H1 (cell line): Measurements from ENCODE around the gene CACNA2D3. TPM values are rescaled to one million over a fixed set of nuclear protein-coding genes. Genes with fewer than 3 reads are reported as not detected.

Experiments
- JUND ChIP-seq: IDR thresholded peaks from 2 replicates; pipeline ENCODE4 v1.6.1; 2011; ENCODE audit warnings: mild to moderate bottlenecking, improper control_type of control experiment, low read length
- POLR2A ChIP-seq, 2 experiments: IDR thresholded peaks; 1 replicate in 1 of 2; 2 replicates in 1 of 2; pipeline ENCODE4 v1.6.1; 2011; ENCODE audit warnings: low read depth in 2 of 2, low read length in 2 of 2, mild to moderate bottlenecking in 2 of 2; ENCODE audit errors: control extremely low read depth in 1 of 2
- RNF2 ChIP-seq: fragments of 200-900, 300-1000 bp; sonication (generic); IDR thresholded peaks from 2 replicates; pipeline ENCODE4 v1.7.1; 2016; ENCODE audit warnings: borderline replicate concordance, low read depth, mild to moderate bottlenecking, antibody characterized with exemption, low read length; ENCODE audit not compliant: poor library complexity, severe bottlenecking; ENCODE audit errors: missing control alignments
- USF2 ChIP-seq: IDR thresholded peaks from 2 replicates; pipeline ENCODE4 v1.6.1; 2011; ENCODE audit warnings: low read length, improper control_type of control experiment
- ZNF274 ChIP-seq: IDR thresholded peaks from 2 replicates; pipeline ENCODE4 v1.7.0; 2012; ENCODE audit warnings: low read length, borderline replicate concordance; ENCODE audit errors: extremely low read depth
- polyA plus RNA-seq, 7 experiments: library from polyadenylated mRNA; depleted of rRNA in 3 of 7; stranded (reverse) in 5 of 7; unstranded in 2 of 7; fragments of >200 nt in 5 of 7; fragments of 200-250 nt in 2 of 7; gene quantifications; 1 replicate in 5 of 7; 2 replicates in 1 of 7; 4 replicates in 1 of 7; pipeline versions ENCODE4 v1.2.1 to v1.2.3, GENCODE V29; 2011 to 2013; ENCODE audit warnings: missing spikeins in 2 of 7, mixed read lengths in 2 of 7
- total RNA-seq: library from RNA; stranded (reverse); fragmentation: NEBNext Ultra II Directional; extraction: Animal tissue kit (Norgen Biotek cat#: 25700); gene quantifications from 2 replicates; pipeline ENCODE4 v1.2.1, GENCODE V29; 2021

Gene CACNA2D3
- total and polyA plus RNA-seq, 2 of the 8 experiments (the other 6 are each of a cell fraction or from before 2014, with no cell fraction given): 1.5 to 1.8 TPM

GRCh38 chr3:54326951-54327350 lies 204.6 kb downstream of the CACNA2D3 start (continued):
- TF ChIP-seq RNF2: no peak
- TF ChIP-seq JUND: no peak
- no peak for TF ChIP-seq USF2
- TF ChIP-seq ZNF274: no peak
- no peak for TF ChIP-seq POLR2A (IDR thresholded peaks at IDR 0.05; ENCODE audit: control extremely low read depth in 1 of 2, low read depth in 2 of 2, low read length in 2 of 2)
